Stimulated activated CD8-positive, alpha-beta memory T cell treated with anti-CD3 and anti-CD28 coated beads, Interleukin-4, amount 100 ng/mL, for 24 hours (primary cell): ENCODE data around the gene RNF113B.

Source experiments
- DNase-seq: peaks from one replicate; pipeline ENCODE4 v3.0.0-alpha.2; 2020; ENCODE audit warnings: low read depth

RNF113B gene

DNA sequence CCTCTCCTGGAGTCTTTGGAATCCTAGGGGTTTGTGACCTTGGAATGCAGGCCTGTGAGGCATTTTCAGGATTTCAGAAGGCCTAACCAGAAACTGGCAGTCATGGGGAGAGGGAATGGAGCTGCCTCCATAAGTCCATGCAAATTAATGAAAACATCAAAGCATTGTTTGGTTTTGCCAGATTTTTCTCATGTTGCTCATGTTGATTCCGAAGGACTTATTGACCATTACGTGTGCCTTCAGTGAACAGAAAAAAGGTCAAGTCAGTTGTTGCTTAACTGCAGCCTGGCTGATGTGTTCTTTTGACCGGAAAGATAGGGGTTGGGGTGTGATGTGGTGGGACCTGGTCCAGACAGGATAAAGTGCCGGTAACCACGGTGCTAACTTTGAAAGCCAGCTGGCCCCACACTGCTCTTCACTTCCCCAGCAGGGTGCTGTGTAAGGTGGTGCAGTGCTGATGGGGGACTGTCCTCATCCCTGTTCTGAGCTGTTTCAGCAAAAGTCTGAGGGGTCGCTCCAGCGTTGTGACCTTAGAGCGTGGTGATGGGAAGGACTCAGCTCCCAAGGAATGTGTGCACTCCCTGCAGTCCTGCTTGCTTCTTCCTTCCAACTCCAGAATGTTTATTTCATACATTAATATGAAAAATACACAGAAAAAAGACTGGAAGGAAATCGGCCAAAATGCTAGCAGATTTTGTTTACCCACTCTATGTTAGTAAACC, 3.5 kb downstream of the RNF113B start:
- no peak for DNase-seq

DNA sequence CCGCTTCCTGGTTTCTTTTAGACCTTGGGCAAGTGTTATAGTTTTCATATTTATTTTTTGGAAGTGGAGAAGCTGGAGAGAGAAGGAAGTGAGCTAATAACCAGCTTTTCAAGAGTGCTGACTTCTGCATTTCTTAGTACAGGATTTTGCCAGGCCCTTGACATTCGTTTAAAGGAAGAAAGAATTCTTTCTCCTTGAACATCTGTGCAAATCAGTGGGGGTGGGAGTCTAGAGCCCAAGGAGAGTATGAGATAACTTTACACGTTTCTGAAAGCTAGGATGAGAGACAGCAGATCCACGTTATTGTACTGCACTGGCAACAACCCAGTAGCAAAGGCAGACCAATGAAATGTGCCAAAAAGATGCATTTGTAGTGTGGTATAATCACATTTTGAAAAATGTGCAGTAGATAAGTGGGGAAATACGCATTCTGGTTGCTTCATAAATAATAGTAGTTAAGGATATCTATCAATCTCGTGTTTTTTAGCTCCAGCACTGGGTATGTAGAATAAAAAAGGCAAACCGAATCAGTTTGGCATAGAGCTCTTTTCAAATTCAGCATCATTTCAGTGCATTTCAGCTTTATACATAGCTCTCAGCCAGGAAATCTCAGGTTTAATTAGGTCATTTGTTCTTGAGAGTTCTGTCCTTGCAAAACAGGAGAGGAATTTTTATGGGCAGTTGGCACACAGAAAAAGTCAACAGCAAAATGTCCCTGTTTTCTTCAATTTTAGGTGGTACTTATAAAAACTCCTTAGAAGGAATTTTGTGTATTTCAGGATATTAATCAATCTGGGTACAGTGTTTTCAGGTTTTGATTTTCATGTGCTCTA, 4.3 kb downstream of the RNF113B start:
- DNase-seq, result no peak

DNA sequence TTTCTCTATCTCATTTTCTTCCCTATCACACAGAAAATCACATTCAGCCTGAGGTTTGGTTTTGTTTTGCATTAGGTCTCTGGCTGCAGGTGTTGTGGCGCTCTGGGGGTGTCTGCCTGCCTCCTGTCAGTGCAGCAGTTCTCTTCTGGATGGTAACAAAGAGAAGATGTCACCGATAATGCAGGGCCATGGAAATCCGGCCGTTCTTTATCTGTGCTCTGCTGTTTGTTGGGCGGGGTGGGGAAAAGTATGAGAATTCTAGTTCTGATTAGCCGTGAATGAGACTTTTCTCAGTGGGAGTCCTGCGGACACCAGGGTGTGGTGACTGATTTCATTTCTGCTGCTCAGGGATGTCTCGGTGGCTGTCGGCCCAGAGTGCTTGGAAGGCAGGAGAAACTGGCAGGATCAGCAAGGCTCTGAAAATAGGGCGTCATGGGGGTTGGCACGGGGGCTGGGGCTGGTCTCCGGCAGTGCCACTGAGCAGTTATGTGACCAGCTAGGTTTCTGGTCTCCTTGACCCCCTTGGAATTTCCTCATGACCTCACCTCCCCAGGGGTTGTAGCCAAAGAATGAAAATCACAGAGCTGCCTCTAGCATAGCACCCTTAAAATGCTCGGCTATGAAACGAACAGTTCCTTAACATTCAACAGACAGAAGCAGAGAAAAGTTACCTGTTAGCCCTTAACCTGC, 5.0 kb downstream of the RNF113B start:
- DNase-seq, result no peak

DNA sequence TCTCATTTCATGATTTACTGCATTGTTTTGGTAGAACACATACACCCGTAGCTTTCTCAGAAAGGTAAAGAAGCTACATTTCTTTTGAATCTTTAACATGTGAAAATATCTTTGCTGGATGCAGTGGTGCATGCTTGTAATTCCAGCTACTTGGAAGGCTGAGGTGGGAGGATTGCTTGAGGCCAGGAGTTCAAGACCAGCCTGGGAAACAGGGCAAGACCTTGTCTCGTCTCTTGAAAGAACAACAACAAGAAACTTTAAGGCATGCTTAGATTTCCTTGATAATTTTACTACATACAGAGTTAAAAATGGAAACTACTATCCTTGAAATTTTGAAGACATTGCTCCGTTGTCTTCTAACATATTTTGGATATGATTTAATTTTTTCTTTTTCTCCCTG, 7.7 kb downstream of the RNF113B start:
- no peak for DNase-seq

DNA sequence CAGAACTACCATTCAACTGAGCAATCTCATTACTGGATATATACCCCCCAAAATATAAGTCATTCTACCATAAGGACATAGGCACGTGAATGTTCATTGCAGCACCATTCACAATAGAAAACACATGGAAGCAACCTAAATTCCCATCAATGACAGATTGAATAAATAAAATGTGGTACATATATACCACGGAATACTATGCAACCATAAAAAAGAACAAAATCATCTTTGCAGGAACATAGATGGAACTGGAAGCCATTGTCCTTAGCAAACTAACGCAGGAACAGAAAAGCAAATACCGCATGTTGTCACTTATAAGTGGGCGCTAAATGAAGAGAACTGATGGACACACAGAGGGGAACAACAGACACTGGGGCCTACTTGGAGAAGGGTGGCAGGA, 14.1 kb downstream of the RNF113B start:
- DNase-seq, result no peak

DNA sequence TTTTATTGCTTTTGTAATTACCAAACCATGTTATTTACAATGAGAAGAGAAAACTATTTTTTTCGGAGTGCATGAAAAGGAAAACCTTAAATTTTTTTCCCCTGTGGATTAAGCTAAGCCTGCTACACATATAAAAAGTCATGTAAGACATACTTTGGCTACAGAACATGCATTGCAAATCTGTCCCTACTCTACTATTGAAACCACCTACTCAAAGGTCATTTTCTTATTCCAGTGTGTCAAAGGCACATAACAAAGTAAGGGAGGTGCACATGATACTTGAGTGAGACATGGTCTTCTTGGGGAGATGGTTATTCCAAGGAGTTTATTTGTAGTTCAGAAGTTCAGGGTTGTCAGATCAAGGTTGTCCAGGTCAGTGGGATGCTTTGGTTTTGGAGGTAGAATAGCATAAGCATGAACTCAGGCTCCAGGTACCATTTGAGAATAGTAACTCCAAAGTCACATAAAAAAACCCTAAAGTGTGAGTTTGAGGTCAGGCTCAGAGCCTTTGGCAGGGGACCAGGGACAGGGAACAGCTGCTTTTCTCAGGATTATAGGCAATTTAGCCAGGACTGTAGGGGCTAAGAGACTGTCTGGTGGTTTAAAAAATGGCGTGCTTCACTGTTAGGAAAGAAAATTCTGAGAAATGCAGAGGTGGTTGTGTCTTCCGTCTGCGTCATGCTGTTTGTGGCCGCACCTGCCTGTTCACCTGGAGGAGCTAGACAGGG, 18.7 kb downstream of the RNF113B start:
- no peak for DNase-seq

DNA sequence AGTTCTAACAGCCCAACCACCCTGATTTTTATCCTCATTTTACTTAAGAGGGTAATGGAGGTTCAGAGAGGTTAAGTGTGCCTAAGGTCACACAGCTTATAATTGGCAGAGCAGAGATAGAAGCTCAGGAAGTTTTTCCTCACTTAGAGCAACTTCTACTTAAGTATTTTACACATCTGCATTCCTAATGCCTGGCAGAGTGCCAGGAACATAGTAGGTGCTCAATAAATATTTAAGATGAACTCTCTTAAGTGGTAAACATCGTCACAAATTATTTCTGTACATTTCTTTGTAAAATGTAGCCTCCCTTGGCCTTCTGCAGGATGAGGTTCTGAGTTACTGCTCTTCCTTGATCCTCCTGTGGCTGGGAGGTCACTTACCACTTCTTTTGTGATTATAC, 19.5 kb downstream of the RNF113B start:
- DNase-seq, result no peak

DNA sequence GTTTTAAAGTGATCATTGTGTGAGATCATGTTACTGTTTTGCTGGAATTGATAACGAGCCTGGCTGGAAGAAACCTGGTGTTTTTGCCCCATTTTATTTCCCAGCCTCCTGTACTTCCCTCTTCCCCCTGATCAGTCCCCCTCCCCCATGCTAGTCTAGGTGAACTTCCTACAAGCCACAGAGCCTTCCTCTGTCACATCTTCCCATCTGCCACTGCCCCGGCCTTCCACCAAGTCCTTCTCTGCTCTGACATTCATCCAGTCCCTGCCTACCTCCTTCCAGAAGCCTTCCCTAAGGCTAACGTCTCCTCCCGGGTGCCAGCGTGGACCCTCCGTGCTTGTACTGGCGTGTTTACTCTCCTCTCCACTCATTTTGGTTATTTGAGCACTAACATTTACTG, 19.9 kb downstream of the RNF113B start:
- no peak for DNase-seq

DNA sequence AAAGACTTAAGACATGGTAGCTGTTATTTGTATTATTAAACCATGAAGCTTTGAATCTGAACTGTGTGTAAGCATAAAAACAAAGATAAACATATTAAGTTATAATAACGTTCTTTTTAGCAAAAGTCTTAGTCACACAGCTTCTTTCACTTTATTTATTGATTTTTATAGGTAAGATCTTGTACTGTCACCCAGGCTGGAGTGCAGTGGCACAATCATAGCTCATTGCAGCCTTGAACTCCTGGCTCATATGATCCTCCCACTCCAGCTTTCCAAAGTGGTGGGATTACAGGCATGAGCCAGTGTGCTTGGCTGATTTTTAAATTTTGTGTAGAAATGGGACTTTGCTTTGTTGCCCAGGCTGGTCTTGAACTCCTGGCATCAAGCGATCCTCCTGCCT, 20.8 kb downstream of the RNF113B start:
- DNase-seq, result no peak

DNA sequence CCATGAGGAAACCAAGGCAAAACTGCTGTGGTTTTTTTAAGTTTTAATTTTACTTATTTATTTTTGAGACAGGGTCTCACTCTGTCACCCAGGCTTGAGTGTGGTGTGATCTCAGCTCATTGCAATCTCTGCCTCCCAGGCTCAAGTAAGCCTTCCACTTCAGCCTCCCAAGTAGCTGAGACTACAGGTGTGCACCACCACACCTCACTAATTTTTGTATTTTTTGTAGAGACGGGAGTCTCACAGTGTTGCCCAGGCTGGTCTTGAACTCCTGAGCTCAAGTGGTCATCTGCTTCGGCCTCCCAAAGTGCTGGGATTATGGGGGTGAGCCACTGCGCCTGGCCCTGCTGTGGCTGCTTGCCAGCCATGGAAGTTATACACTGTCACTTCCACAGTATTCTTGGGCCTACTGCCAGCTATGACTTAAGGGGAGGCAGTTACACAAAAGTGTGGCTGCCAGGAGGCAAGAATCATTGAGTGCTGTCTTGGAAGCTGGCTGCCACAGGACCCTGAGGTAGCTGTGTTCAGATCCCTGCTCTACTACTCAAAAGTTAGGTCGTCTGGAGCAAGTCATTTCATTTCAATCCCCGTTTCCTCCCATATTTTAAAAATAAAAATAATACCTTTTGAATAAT, 21.5 kb downstream of the RNF113B start:
- no peak for DNase-seq

DNA sequence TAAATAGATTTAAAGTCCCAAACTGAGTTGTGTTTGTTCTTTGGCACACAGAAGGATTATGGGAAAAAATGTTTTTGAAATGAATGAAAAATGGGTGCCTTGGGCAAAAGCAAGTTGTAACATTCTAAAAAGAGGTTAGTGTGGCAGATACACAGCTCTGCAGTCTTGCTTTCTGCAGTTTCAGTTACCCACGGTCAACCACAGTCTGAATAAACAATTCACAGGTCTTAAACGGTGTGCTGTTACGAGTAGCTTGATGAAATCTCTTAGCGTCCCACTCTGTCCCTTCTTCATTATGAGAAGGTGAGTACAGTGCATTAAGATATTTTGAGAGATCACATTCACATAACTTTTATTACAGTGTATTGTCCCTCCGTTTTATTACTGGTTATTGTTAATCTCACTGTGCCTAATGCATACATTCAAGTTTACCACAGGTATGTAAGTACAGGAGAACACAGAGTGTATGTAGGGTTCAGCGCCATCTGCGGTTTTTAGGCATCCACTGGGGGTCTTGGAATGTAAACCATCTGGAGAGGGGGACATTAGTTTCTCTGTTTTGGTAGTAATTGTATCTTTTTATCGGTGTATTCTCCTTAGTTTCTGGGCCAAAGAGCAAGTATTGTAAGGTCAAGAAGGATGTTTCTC, 26.1 kb downstream of the RNF113B start:
- no peak for DNase-seq

DNA sequence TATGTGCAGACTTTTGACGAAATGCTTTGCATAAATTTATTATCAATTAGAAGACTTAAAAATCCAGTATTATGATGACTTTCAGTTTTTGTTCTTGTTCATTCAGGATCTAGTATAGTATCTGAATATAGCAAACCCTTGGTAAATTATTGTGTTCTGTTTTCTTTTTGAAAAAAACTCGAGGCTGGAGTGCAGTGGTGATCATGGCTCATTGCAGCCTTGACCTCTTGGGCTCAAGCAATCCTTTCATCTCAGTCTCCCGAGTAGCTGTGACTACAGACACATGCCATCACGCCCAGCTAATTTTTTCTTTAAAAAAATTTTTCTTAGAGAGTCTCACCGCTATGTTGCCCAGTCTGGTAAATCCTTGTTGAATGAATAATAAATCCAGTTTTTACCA, 29.5 kb downstream of the RNF113B start:
- DNase-seq, result no peak

DNA sequence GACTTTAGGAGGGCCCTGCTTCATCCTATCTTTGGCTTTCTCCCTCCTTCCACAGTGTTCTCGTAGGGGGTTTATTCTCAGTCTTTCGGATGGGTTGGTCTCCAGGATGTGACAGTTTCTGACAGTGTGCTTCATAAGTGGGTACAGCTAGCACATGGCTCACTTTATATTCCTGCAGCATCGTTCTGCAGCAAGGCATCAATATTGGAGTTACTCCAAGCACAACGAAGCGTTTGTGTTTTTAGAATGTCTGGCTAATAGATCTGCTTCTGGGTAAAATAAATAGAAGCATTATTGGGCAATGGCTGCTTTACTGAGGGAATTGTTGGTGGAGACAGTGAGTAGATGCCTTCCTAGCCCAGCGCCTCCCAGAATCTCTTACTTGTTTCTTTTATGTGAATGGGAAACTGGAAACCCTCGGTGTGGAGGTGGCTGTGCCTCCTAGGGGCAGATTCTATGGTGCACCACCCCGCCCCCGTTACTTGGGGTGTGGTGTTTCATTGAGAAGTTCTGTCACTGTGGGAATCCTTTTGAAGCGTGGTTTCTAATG, 32.2 kb downstream of the RNF113B start:
- DNase-seq, result no peak

DNA sequence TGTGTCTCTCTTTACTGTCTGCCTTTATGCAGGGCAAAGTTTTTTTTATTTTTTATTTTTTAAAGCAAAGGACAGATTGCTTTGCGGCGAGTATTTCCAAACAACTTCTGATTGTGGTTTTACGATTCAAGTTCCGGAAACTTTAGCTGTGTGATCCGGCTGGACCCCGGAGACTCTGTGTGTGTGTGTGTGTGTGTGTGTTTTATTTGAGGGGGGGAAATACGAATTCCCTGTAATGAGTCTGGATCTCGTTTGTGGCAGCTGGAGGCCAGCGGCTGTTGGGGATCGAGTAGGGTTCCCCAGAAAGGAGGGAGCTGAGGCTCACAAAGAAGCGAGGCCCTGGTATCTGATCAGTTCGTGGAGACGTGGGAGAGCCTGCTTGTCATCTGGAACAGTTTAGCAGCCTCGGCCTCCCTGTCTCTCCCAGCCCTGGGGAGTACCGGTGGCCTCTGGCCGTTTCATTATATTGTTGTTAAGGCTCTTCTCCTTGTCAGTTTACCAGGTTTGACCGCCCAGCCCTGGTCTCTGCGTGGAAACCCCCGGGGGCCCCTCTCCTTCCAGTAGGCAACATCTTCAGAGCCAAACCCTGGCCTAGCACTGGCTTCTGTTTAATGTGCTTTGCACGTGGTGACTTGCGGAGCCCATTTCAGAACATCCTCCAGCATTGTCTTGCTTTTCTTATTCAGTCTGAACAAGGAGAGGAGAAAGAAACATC, 32.9 kb downstream of the RNF113B start:
- DNase-seq, result no peak

DNA sequence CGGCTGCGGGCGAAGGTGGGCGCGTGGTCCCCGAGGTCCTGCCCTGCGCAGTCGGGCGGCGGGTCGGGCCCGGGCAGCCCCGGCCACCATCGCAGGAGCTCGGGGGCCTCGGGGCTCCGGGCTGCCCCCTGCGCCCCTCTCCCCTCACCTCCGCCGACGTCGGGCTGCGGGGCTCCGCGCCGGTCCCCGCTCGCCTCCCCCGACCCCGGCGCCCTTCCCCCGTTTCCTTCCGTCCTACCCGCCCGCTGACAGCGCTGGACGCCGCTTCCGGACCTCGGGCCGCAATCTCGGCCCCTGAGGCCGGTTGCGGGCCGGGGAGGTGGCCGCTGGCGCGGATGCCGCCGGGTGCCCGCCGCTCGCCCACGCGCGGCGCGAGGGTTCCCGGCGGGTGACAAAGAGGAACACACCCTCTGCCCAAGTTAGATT, 33.5 kb downstream of the RNF113B start:
- no peak for DNase-seq

DNA sequence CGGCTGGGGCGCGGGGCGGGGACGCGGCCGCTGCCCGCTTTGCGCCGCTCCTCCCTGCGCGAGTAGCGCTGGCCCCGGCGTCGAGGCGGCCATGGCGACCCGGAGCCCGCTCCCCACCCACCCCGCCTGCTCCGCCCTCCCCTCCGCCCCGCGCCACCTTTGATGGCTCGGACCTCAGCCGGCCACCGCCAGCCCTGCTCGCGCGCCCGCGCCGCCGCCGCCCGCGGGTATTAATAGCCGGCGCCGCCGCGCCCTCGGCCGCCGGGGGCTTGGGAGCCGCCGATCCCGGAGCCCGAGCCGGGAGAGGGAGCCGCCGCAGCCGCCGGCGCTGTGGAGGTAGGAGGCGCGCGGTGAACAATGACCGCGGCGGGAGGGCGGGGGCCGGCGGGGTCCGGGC, 33.9 kb downstream of the RNF113B start:
- no peak for DNase-seq

DNA sequence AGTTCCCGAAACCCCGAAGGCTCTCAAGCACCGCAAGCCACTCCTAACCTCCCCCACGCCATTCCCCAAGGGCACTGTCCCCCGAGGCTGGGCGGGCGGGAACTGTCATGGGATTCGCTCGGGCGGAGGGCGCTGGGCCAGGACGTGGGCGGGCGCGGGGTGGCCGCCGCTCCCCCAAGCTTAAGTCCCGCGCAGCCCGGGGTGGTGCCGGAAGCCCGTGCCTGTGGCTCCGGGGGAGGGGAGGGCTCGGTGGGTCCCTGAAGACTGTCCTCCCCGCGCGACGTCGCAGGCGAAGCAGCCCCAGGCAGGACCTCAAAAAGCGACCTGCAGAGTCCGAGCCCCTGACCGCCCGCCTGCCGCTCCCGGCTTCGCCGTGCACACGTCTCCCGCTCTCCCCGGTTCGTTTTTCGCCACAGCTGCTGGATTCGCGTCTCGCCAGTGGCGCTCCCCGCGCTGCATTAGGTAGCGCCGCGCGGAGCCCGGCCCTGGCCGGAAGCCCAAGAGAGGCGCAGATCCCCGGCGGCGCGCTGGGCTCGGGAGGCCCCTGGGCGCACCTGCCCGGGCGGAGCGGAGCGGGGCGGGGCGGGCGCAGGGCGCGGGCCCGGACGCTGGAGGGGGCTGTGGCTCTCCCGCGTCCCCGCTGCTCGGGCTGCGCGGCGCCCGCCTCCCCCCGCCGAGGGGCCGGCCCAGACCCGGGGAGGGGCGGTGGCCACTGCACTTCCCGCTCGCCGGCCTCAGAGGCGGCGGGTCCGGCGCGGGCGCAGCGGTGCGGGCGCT, 34.5 kb downstream of the RNF113B start, which contains the start of gene FARP1:
Gene FARP1 (plus strand): TSS at position 715 of the 777 bp plus-strand sequence. CDS start 70,149 bp downstream, outside the sequence.
- no peak for DNase-seq

DNA sequence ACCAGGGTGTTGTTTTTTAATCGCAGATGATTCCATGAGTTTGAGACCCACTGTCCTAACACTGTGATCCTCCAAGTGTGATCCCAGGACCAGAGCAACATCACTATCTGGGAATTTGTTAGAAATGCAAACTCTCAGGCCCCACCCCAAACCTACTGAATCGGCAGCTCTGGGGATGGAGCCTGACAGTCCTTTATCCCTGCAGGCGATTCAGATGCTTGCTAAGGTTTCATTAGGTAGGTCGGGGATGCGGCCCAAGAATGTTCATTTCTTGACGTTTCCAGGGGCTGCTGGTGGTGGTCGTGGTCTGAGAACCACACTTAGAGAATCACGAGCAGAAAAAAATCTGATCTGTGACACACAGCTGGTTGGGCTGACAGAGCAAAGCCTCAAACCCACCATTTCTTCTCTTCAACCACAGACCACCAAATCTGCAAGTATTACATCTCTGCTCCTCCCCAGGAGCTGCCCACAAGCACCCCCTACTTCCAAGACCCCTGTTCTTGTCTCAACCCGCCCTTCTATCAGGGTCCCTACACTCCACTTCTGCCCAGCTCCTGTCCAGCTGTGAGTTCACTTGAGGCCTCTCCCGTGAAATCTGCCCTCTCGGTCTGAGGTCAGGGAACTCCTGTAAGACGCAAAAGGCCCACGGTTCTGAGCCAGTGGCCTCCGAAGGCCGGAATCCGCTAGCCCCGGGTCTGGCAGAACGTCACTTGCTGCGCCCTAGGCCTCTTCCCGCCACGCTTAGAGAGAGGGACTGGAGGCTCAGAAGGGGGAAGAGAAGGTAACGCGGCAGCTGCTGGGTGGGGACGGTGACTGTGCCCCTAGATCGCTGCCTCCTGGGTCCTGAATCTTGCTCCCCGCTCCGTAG, 35.3 kb downstream of the RNF113B start:
- DNase-seq, result no peak
